ENCODE data around the gene LYPD3.
"Not testable (repeated sequence)": the region's sequence is repeated elsewhere in the genome, so short reads cannot be mapped to it uniquely, and the experiment has no call there.

The LYPD3 gene

DNA sequence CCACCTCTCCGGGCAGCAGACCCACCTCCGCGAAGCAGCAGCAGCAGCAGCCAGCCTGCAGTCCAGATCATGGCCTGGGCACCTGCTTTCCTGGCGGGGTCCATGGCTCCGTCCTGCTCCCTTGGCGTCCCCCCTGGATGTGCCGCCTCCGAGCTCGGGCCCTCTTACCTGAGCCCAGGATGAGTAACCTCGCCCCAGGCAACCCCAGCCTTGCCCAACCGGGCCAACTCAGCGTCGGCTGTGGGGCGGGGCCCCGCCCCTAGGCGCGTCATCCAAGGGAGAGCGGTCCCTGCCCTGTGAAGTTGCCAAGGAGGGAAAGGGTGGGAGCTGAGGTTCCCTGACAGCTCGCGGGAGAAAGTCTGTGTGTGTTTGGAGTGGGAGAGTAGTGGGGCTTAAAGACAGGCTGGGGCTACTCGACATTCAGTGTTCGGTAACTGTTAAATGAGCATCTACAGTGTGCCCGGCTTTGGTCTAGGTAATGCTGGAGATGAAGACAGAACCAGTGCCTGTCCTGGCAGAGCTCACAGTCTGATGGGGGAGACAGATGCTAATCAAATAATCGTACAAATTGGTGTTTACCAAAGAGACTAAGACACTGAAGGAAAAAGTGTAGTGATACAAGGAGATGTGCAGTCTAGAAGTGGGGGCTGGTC lies at the start of gene LYPD3:
Gene LYPD3, minus strand, starts transcription at position 141 of the 653 bp plus-strand sequence. Its CDS starts 37 bp downstream, at position 104.
- Mint-ChIP-seq H3K4me1 (ENCODE audit: low read depth) (peaks cover 70% of the 10 kb centered on the region), H3K36me3 (ENCODE audit: low read depth) (peaks cover 23% of the 10 kb centered on the region), H3K9me3 (no peaks in the 10 kb centered on the region), H3K4me3 (peak within 1 kb of the TSS; percentile 93), H3K27me3 (peaks cover 36% of the 10 kb centered on the region), H3K27ac (peak within 1 kb of the TSS; percentile 95)
- intact Hi-C loops (cut with micrococcal nuclease): no loop called here

DNA sequence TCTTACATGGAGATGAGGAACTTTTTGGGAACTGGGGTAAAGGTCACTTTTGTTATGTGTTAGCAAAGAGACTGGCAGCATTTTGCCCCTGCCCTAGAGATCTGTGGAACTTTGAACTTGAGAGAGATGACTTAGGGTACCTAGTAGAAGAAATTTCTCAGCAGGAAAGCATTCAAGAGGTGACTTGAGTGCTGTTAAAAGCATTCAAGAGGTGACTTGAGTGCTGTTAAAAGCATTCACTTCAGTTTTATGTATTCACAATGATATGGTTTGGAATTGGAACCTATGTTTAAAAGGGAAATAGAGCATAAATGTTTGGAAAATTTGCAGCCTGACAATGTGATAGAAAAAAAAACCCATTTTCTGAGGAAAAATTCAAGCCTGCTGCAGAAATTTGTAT lies 47.0 kb upstream of the LYPD3 start:
- Mint-ChIP-seq H3K4me1 (ENCODE audit: low read depth) (peaks cover 20% of the 10 kb centered on the region), H3K36me3 (ENCODE audit: low read depth) (peaks cover 99% of the 10 kb centered on the region)
- H3K9me3 Mint-ChIP-seq; H3K4me3 Mint-ChIP-seq; intact Hi-C loops (cut with micrococcal nuclease); H3K27me3 Mint-ChIP-seq; H3K27ac Mint-ChIP-seq: not testable (repeated sequence)

DNA sequence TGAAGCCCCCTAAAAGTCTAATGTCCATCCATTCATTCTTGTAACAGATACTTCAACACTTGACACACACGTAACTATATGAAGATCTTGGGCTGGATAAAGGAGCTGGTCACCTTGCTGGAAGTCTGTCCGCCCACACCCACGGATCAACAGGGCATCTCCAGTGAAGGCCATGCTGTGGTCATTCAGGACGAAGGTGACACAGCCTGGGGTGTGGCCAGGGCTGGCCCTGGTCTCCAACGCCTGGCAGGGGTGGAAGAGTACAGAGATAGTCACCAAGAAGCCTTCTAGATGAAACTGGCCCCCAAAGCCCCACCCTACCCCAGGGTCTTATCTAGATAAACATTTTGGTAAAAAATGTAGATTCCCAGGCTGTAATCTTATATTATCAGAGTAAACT lies 45.9 kb upstream of the LYPD3 start:
- no peak overlapping the region for H3K27ac Mint-ChIP-seq
- intact Hi-C loops (cut with micrococcal nuclease): no loop called here

DNA sequence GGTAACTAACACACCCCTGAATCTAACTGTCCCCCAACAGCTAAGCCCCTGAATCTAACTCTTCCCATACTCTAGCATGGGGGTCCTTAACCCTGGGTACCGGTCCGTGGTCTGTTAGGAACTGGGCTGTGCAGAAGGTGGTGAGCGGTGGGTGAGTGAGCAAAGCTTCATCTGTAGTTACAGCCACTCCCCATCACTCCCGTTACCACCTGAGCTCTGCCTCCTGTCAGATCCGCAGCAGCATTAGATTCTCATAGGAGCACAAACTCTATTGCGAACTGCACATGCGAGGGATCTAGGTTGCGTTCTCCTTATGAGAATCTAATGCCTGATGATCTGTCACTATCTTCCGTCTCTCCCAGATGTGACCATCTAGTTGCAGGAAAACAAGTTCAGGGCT lies 45.3 kb upstream of the LYPD3 start:
- H3K4me1 Mint-ChIP-seq (ENCODE audit: low read depth): peaks cover 21% of the 10 kb centered on the region
- H3K27me3 Mint-ChIP-seq: no peaks in the 10 kb centered on the region
- peaks cover 99% of the 10 kb centered on the region for H3K36me3 Mint-ChIP-seq (ENCODE audit: low read depth)
- H3K9me3 Mint-ChIP-seq: no peaks in the 10 kb centered on the region
- H3K27ac Mint-ChIP-seq: no peak overlapping the region
- H3K4me3 Mint-ChIP-seq: no peak overlapping the region
- intact Hi-C loops (cut with micrococcal nuclease): no loop called here

More for the DNA sequence above, 45.9 kb upstream of the LYPD3 start:
- Mint-ChIP-seq H3K9me3 (no peaks in the 10 kb centered on the region), H3K27me3 (no peaks in the 10 kb centered on the region), H3K4me3 (no peak overlapping the region), H3K36me3 (ENCODE audit: low read depth) (peaks cover 99% of the 10 kb centered on the region), H3K4me1 (ENCODE audit: low read depth) (peaks cover 20% of the 10 kb centered on the region)

DNA sequence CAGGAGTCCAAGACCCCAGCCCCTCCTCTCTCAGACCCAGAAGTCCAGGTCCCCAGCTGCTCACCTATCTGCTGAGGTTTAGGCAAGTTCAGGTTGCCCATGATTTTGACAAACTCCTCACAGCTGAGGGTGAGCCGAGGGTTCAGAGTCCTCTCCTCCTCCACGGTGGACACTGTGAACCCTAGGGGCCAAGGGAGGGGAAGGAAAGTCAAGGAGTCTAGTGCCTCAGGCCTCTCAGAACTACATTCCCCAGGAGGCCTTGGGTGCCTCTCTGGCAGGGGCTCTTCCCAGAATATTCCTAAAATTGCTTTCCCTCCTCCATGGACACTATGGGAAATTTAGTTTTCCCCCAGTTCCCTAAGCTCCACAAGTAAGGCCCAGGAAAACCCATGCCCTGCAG lies 42.5 kb upstream of the LYPD3 start:
- Mint-ChIP-seq H3K27me3 (peaks cover 3% of the 10 kb centered on the region), H3K27ac (no peak overlapping the region), H3K9me3 (no peaks in the 10 kb centered on the region), H3K36me3 (ENCODE audit: low read depth) (peaks cover 98% of the 10 kb centered on the region), H3K4me3 (no peak overlapping the region), H3K4me1 (ENCODE audit: low read depth) (peaks cover 43% of the 10 kb centered on the region)
- intact Hi-C loops (cut with micrococcal nuclease): no loop called here

DNA sequence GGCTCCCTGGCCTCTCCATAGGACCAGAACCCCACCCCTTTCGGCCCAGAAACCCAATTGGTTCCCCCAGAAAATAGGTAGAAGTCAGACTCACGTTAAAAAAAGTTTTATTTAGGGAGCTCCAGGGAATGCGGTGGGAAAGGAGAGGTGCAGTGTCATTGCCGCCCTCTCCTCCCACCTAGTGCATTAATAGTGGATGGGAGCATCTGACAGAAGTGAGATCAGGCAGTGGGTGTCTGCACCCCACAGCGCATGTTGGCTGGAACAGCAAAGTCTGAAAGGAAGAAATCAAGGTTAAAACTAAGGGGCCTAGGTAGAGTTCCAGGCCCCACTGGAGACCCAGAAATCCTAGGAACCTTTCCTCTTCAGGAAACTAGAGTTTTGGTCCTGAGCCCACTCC lies 41.2 kb upstream of the LYPD3 start:
- H3K9me3 Mint-ChIP-seq: no peaks in the 10 kb centered on the region
- no peak overlapping the region for H3K27ac Mint-ChIP-seq
- H3K4me3 Mint-ChIP-seq: no peak overlapping the region
- H3K4me1 Mint-ChIP-seq (ENCODE audit: low read depth): peaks cover 43% of the 10 kb centered on the region
- intact Hi-C loops (cut with micrococcal nuclease): no loop called here
- peaks cover 98% of the 10 kb centered on the region for H3K36me3 Mint-ChIP-seq (ENCODE audit: low read depth)
- H3K27me3 Mint-ChIP-seq: peaks cover 4% of the 10 kb centered on the region

DNA sequence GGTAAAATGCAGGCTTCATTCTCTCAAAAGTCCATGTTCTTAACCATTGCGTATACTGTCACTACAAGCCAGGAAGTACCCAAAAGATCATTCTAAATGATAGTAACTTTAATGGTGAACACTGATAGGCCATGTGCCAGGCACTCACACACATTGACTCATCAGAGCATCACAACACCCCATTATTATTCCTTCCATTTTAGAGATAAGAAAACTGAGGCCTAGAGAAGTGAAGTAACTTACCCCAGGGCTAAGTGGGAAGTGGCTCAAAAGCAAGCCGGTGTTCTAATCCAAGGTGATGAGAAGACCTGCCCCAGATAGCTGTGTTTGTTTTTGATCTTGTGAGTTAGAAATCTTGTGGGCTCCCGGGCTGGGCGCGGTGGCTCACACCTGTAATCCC lies 40.5 kb upstream of the LYPD3 start:
- H3K27ac Mint-ChIP-seq: no peak overlapping the region
- H3K36me3 Mint-ChIP-seq (ENCODE audit: low read depth): peaks cover 98% of the 10 kb centered on the region
- no peaks in the 10 kb centered on the region for H3K9me3 Mint-ChIP-seq
- peaks cover 43% of the 10 kb centered on the region for H3K4me1 Mint-ChIP-seq (ENCODE audit: low read depth)
- intact Hi-C loops (cut with micrococcal nuclease): loop anchor here (2.0 kb wide), 1 partner anchor 13 kb away; no protein-coding TSS in a partner anchor
- H3K27me3 Mint-ChIP-seq: peaks cover 4% of the 10 kb centered on the region
- no peak overlapping the region for H3K4me3 Mint-ChIP-seq

DNA sequence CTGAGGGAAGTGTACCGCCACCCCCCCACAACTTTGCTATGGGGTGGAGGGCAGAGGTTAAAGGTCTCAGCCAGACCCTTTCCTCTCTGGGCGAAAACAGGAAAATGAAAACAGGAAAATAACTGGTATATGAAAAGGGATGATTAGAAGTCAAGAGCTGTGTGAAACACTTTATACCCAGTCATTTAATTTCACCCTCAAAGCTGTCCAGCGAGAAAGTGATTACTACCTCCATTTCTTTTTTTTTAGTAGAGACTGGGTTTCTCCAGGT lies 39.7 kb upstream of the LYPD3 start:
- H3K27me3 Mint-ChIP-seq: peaks cover 4% of the 10 kb centered on the region
- H3K4me3 Mint-ChIP-seq: peak overlapping the region; percentile 45
- peaks cover 43% of the 10 kb centered on the region for H3K4me1 Mint-ChIP-seq (ENCODE audit: low read depth)
- H3K36me3 Mint-ChIP-seq (ENCODE audit: low read depth): peaks cover 94% of the 10 kb centered on the region
- intact Hi-C loops (cut with micrococcal nuclease): loop anchor here (2.0 kb wide), 1 partner anchor 14 kb away; no protein-coding TSS in a partner anchor
- H3K9me3 Mint-ChIP-seq: no peaks in the 10 kb centered on the region
- H3K27ac Mint-ChIP-seq: peak overlapping the region; percentile 93

DNA sequence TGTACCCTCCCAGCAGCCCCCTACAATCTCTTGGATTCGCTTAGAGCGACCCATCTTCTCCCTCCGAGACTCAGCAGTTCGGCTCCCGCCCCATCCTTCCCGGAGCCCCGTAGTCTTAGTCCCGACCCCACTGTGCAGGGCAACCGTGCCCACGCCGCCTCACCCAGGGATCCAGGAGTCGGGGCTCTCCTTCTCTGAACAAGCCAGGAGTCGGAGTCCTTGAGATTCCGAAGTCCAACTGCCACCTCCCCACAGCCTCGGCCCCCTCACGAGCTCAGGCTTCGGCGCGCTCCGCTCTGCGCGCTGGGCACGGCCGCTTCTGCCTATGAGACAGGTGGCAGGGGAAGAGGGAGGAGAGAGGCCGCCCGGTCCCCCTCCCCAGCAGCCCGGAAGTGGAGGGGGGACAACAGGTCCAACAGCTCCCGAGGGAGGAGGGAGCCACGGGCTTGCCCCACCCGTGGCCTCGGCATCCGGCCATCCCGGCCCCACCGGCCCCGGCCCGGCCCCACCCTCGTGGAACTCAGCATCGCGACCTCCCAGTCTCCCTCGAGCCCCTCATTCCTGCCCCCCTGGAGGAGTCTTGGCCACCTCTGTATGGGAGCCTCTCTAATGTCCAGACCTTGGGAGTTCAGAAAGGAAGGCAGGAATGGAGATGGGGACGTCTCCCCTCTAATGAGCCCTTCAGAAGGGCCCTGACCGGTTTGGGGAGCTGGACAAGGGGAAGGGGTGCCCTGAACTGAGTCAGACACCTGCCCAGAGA lies 39.2 kb upstream of the LYPD3 start, which contains the start of gene PHLDB3:
Gene PHLDB3, minus strand, starts transcription at position 321 of the 760 bp plus-strand sequence. CDS start 628 bp downstream, outside the sequence.
- peak within 1 kb of the TSS; percentile 100 for H3K4me3 Mint-ChIP-seq
- peaks cover 4% of the 10 kb centered on the region for H3K27me3 Mint-ChIP-seq
- H3K36me3 Mint-ChIP-seq (ENCODE audit: low read depth): peaks cover 94% of the 10 kb centered on the region
- intact Hi-C loops (cut with micrococcal nuclease): loop anchor here (1.0 to 2.0 kb wide), 3 partner anchors 14 to 57 kb away; no protein-coding TSS in a partner anchor
- peaks cover 39% of the 10 kb centered on the region for H3K4me1 Mint-ChIP-seq (ENCODE audit: low read depth)
- no peaks in the 10 kb centered on the region for H3K9me3 Mint-ChIP-seq
- peak within 1 kb of the TSS; percentile 93 for H3K27ac Mint-ChIP-seq

DNA sequence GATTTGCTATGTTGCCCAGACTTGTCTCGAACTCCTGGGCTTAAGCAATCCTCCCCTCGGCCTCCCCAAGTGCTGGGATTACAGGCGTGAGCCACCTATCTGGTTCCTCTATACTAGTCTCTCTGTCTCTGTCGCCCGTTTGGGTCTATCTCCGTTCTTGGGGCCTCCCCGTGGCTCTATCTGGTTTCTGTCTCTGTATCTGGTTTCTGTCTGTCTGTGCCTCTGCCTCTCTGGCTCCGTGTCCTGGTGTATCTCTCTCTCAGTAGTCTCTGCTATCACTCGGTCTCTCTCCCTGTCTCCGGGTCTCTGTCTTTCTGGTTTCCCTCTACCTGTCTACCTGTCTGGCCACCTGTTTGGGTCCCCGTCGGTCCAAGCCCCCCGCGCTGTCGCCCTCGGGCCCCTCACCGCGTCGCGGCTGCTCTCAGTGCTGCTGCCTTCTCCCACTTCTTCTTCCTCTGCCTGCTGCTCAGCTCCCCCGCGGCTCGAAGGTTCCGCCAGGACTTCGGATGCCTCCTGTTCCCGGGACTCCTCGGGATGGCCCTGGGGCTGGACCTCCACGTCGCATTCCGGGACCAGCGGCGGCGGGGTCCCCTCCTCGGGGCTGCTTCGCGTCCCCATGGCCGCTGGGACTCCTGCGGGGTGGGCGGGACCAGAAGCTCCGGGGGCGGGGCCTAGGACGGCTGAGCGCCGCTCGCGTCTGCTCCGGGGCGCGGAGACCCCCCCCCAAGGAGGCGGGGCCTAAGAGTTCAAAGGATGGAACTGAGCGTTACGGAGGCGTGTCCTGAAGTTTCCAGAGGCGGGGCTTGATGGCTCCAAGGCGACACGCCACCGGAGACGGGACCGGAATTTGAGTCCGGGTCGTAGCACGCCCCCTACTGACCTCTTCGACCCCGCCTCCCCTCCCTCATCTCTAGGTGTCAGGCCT lies 38.4 kb upstream of the LYPD3 start:
- peak overlapping the region; percentile 93 for H3K27ac Mint-ChIP-seq
- H3K36me3 Mint-ChIP-seq (ENCODE audit: low read depth): peaks cover 94% of the 10 kb centered on the region
- intact Hi-C loops (cut with micrococcal nuclease): loop anchor here (1.0 to 2.0 kb wide), 3 partner anchors 15 to 56 kb away; no protein-coding TSS in a partner anchor
- H3K9me3 Mint-ChIP-seq: no peaks in the 10 kb centered on the region
- peak overlapping the region; percentile 100 for H3K4me3 Mint-ChIP-seq
- peaks cover 44% of the 10 kb centered on the region for H3K4me1 Mint-ChIP-seq (ENCODE audit: low read depth)
- peaks cover 4% of the 10 kb centered on the region for H3K27me3 Mint-ChIP-seq

DNA sequence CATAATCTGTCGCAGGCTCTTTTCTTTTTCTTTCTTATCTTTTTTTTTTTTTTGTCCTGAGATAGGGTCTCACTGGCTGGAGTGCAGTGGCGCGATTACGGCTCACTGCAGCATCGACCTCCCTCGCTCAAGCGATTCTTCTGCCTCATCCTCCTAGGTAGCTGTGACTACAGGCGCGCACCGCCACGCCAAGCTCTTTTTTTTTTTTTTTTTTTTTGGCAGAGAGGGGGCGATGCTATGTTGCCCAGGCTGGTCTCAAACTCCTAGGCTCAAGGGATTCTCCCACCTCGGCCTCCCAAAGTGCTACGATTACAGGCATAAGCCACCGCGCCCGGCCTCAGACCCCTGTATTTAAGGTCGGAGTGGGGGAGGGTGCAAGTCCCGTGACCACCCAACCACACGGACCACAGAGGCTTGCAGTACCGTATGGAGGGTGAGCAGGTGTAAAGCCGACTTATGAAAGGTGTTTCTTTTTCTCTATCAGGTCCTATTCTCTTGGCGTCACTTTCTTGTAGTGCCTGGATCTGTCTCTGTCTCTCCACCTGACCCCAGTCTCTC lies 37.1 kb upstream of the LYPD3 start:
- Mint-ChIP-seq H3K4me1 (ENCODE audit: low read depth) (peaks cover 52% of the 10 kb centered on the region), H3K9me3 (no peaks in the 10 kb centered on the region), H3K27me3 (peaks cover 4% of the 10 kb centered on the region), H3K36me3 (ENCODE audit: low read depth) (peaks cover 94% of the 10 kb centered on the region), H3K27ac (peak overlapping the region; percentile 93), H3K4me3 (peak overlapping the region; percentile 100)
- intact Hi-C loops (cut with micrococcal nuclease): no loop called here

DNA sequence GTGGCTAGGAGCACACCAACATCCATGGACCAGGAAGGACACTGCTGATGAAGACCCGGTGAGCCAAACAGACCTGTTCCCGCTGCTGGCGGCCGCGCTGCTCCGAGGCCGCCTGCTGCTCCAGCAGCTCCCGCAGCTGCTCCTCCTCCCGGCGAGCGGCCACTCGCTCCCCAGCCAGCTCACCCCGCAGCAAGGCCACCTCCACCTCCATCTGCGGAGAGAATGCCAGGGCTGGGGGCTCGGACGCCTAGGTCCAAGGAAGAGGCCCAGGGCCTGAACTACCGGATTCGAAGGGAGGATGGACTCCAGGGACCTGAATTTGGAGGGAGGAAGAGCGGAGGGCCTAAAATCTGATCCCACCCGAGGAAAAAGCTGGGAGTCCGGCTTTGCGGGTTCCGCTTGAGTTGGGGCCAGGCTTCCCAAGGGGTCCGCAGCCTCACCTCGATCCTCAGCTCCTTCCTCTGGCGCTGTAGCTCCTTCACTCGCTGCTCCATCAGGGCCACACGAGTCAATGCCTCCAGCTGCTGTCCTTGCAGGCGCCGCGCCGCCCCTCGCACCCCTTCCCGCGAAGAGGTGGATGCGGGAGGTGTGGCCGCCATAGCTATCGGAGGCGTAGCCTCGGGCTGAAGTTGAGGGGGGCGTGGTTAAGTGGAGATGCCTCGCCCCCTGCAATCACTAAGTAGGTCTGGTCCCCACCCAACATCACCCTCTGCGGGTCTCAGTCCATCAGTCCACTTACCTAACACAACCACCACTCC lies 36.4 kb upstream of the LYPD3 start:
- Mint-ChIP-seq H3K36me3 (ENCODE audit: low read depth) (peaks cover 94% of the 10 kb centered on the region), H3K4me3 (no peak overlapping the region), H3K4me1 (ENCODE audit: low read depth) (peaks cover 52% of the 10 kb centered on the region), H3K27ac (no peak overlapping the region), H3K27me3 (peaks cover 4% of the 10 kb centered on the region), H3K9me3 (no peaks in the 10 kb centered on the region)
- intact Hi-C loops (cut with micrococcal nuclease): no loop called here

DNA sequence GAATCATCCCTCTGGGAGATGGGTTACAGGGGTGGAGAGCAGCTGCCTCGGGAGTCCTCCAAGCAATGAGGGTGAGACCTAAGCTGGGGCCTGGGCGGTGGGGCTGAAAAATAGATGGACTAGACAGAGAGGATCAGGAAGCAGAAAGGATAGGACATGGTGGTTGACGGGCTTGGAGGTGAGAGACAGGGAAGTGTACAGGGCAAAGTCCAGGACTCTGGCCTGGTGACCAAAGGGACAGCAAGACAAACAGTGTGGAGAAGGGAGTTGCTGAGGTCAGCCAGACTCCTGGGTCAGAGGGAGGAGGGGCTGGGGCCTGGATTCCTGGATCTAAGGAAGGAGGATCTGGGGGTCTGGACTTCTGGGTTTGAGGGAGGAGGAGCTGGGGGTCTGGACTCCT lies 33.6 kb upstream of the LYPD3 start:
- intact Hi-C loops (cut with micrococcal nuclease): no loop called here
- H3K27ac Mint-ChIP-seq: peak overlapping the region; percentile 0
- no peaks in the 10 kb centered on the region for H3K9me3 Mint-ChIP-seq
- H3K27me3 Mint-ChIP-seq: peaks cover 4% of the 10 kb centered on the region
- H3K4me1 Mint-ChIP-seq (ENCODE audit: low read depth): peaks cover 46% of the 10 kb centered on the region
- H3K36me3 Mint-ChIP-seq (ENCODE audit: low read depth): peaks cover 95% of the 10 kb centered on the region
- H3K4me3 Mint-ChIP-seq: no peak overlapping the region

Measured in dendritic cell treated with granulocyte-macrophage colony-stimulating factor and Interleukin-4, amounts not matched to agents 40 ng/mL and 50 ng/mL, for 4 days (primary cell).